Subcutaneous adipose tissue (tissue), 4 donors: ENCODE results near the gene DLL4. TPM values are rescaled to one million over a fixed set of nuclear protein-coding genes. Genes with fewer than 3 reads are reported as not detected.

Experiments used
- CTCF ChIP-seq: fragments of 450-650 bp; IDR thresholded peaks from one replicate; pipeline ENCODE4 v1.5.1; 2016; ENCODE audit warnings: low read depth, mild to moderate bottlenecking, control low read depth, antibody characterized with exemption, moderate library complexity
- total RNA-seq, 4 donors: library from RNA; depleted of rRNA; stranded (reverse); fragments of >200 nt; gene quantifications; one replicate each; pipeline ENCODE4 v1.1.0, GENCODE V29; 2016

DLL4 gene
- total RNA-seq: 10 to 100 TPM in 2 of 4 donors, 1 to 10 TPM in 2; 2.9 to 36.2 (median 9.8) TPM

DNA sequence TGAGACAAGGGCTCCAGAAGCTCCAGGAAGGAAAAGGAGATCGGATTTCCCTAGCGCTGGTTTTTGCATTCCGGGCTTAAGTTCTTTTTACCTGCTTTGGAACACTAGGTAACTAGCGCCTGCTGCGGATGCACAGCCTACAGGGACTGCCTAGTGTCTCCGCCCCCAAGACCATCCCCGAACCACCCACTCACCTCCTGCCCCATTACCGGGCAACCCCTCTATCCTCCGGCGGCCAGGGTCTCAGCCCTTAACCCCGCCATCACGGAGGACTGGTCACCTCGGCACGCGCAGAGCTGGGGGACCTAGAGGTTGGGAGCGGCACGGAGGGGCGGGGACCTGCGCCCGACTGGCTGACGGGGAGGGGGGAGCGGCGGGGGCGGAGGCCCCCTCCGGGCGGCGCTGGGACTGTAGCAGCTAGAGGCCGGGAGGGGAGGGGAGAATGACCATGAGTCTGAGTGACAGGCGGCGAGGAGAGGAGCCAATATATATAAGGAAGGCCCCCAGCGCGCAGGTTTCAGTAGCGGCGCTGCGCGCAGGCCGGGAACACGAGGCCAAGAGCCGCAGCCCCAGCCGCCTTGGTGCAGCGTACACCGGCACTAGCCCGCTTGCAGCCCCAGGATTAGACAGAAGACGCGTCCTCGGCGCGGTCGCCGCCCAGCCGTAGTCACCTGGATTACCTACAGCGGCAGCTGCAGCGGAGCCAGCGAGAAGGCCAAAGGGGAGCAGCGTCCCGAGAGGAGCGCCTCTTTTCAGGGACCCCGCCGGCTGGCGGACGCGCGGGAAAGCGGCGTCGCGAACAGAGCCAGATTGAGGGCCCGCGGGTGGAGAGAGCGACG lies at the start of gene DLL4:
DLL4 (plus strand) TSS at position 520 of the 839 bp plus-strand sequence. CDS start 329 bp downstream, outside the sequence.
- no peak for TF ChIP-seq CTCF

DNA sequence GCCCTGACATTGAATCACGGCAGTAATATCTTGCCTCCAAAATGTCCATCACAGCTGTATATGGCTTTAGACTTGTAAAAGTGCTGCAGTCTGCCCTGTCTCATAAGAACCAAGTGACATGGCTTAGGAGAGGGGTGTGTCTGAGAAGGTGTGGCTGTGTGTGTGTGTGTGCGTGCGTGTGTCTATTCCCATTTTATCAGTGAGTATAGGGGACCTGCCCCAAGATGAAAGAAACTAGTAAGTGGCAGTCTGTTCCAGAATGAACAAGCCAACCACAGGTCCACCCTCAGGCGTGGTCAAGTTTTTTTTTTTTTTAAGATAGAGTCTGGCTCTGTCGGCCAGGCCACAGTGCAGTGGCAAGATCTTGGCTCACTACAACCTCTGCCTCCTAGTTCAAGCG lies 49.5 kb upstream of the DLL4 start:
- no peak for TF ChIP-seq CTCF

GRCh38 chr15:40881351-40881750 lies 47.8 kb upstream of the DLL4 start:
- TF ChIP-seq CTCF: no peak

- TF ChIP-seq CTCF: no peak
Observed at GRCh38 chr15:40886586-40886985, 42.6 kb upstream of the DLL4 start.

- TF ChIP-seq CTCF: no peak
Observed at GRCh38 chr15:40889112-40889511, 40.0 kb upstream of the DLL4 start.

GRCh38 chr15:40891138-40891537 lies 38.0 kb upstream of the DLL4 start:
- no peak for TF ChIP-seq CTCF

DNA sequence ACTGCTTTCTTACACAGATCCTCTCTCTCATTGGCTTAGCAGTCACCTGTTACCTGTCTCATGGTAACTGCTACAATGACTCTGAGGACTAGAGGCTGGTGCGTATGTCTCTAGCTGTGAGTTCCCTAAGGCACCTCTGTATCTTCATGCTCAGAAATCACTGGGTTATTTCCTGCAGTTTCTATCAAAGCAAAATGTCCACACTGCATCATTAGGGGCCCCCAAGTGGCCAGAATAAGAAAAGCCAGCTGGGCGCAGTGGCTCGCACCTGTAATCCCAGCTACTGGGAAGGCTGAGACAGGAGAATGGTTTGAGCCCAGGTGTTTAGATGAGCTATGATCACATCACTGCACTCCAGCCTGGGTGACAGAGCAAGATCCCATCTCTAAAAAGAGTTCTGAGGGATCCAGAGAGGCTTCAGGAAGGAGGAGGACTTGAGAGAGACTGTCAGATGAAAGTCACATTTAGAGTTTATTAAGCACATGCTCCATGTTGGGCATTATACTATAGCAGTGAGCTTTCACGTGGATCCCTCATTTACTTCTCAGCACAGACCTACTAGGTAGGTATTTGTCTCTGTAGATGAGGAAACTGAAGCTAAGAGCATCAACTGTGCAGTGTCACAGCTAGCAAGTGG lies 37.2 kb upstream of the DLL4 start:
- no peak for TF ChIP-seq CTCF
